Loucy (cell line): ENCODE data around the gene TMEM87B.

ENCODE experiments used
- EZH2phosphoT487 ChIP-seq: fragments of 200-600 bp; IDR thresholded peaks from 2 replicates; pipeline ENCODE4 v1.6.1; 2018; ENCODE audit warnings: antibody characterized with exemption, mild to moderate bottlenecking, moderate library complexity, borderline replicate concordance
- TF ChIP-seq, protein P1 (sequence below): fragments of 200-600 bp; sonication (generic); conservative IDR thresholded peaks from 2 replicates; pipeline ENCODE4 v1.5.1; 2014; ENCODE audit warnings: mild to moderate bottlenecking, antibody characterized with exemption, low read length

DNA sequence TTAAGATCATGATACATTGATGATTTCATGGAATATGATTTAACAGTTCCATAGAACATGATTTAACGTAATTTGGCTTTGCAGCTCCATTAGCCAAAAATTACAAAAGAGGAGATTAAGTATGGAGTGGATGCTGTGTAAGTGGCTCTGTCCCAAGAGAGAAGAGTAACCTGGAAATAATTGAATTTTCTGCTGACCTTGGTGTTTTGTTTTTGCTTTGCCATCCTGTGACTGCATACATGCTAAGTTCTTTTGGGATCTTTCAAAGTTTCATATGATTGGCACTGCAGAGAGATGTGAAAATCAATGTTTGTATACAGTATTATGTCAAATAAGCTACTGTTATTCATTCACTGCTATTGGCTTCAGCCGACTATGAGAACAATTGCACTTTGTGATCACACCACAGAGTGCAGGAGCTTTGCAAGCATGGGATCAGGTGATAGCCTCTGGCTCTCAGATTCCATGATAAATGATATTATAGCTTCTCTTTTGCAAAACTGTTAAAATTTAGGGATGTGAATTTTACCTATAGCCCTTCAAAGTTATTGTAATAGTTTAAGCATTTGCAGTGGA, 46.1 kb upstream of the TMEM87B start:
- TF ChIP-seq, protein P1, sequence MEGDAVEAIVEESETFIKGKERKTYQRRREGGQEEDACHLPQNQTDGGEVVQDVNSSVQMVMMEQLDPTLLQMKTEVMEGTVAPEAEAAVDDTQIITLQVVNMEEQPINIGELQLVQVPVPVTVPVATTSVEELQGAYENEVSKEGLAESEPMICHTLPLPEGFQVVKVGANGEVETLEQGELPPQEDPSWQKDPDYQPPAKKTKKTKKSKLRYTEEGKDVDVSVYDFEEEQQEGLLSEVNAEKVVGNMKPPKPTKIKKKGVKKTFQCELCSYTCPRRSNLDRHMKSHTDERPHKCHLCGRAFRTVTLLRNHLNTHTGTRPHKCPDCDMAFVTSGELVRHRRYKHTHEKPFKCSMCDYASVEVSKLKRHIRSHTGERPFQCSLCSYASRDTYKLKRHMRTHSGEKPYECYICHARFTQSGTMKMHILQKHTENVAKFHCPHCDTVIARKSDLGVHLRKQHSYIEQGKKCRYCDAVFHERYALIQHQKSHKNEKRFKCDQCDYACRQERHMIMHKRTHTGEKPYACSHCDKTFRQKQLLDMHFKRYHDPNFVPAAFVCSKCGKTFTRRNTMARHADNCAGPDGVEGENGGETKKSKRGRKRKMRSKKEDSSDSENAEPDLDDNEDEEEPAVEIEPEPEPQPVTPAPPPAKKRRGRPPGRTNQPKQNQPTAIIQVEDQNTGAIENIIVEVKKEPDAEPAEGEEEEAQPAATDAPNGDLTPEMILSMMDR = no peak
- no peak for TF ChIP-seq EZH2phosphoT487
